ENCODE results near the gene PIGK.

GRCh38 chr1:77164434-77164944 lies 54.7 kb downstream of the PIGK start:
- no peak for TF ChIP-seq CTCF (conservative IDR thresholded peaks at IDR 0.05)
- no peak for TF ChIP-seq EZH2 (IDR thresholded peaks at IDR 0.05; ENCODE audit: low read depth)
